Loucy (cell line): ENCODE measurements around the gene KPNA4.

Source experiments
- H2AFZ ChIP-seq: fragments of 200-600 bp; sonication (generic); 2 replicates; pipeline ENCODE4 v1.6.0; 2016; ENCODE audit warnings: antibody characterized with exemption, mild to moderate bottlenecking, low read length, moderate library complexity
- H3F3A ChIP-seq: fragments of 200-600 bp; 2 replicates; pipeline ENCODE4 v1.6.0; 2016; ENCODE audit warnings: antibody characterized with exemption, low read depth, mild to moderate bottlenecking
- H3K27me3 ChIP-seq: fragments of 200-600 bp; sonication (generic); 2 replicates; pipeline ENCODE4 v1.6.1; 2014; ENCODE audit warnings: low read length, mild to moderate bottlenecking; ENCODE audit not compliant: insufficient read depth, poor library complexity, severe bottlenecking
- H3K36me3 ChIP-seq: fragments of 200-600 bp; sonication (generic); 2 replicates; pipeline ENCODE4 v1.6.1; 2016; ENCODE audit warnings: low read length; ENCODE audit not compliant: insufficient read depth
- H3K4me1 ChIP-seq: fragments of 200-600 bp; sonication (generic); 2 replicates; pipeline ENCODE4 v1.5.1; 2014; ENCODE audit warnings: low read length, mild to moderate bottlenecking; ENCODE audit not compliant: insufficient read depth, poor library complexity, severe bottlenecking
- H3K4me2 ChIP-seq: fragments of 200-600 bp; sonication (generic); 2 replicates; pipeline ENCODE4 v1.6.0; 2014; ENCODE audit warnings: antibody characterized with exemption, low read length, low read depth, mild to moderate bottlenecking; ENCODE audit not compliant: poor library complexity, severe bottlenecking
- H3K4me3 ChIP-seq: fragments of 200-600 bp; sonication (generic); 2 replicates; pipeline ENCODE4 v1.5.1; 2014; ENCODE audit warnings: low read length, mild to moderate bottlenecking, mixed read lengths; ENCODE audit not compliant: poor library complexity, severe bottlenecking
- H3K79me2 ChIP-seq: fragments of 200-600 bp; sonication (generic); 2 replicates; pipeline ENCODE4 v1.6.1; 2014; ENCODE audit warnings: low read length; ENCODE audit not compliant: insufficient read depth
- H3K9ac ChIP-seq: fragments of 200-600 bp; sonication (generic); 2 replicates; pipeline ENCODE4 v1.6.0; 2014; ENCODE audit warnings: mild to moderate bottlenecking, low read depth, low read length, moderate library complexity; ENCODE audit not compliant: poor library complexity, severe bottlenecking
- H3K9me2 ChIP-seq: fragments of 200-600 bp; sonication (generic); replicated peaks from 2 replicates; pipeline ENCODE4 v1.6.1; 2016; ENCODE audit warnings: low read depth, low read length, mixed read lengths
- H3K9me3 ChIP-seq: fragments of 200-600 bp; sonication (generic); 2 replicates; pipeline ENCODE4 v1.6.1; 2014; ENCODE audit warnings: mild to moderate bottlenecking, antibody characterized with exemption, low read length, low read depth; ENCODE audit not compliant: insufficient read depth
- H4K20me1 ChIP-seq: fragments of 200-600 bp; sonication (generic); 2 replicates; pipeline ENCODE4 v1.6.0; 2014; ENCODE audit warnings: antibody characterized with exemption, low read length, mild to moderate bottlenecking; ENCODE audit not compliant: insufficient read depth, poor library complexity, severe bottlenecking
- CTCF ChIP-seq: fragments of 200-600 bp; sonication (generic); conservative IDR thresholded peaks from 2 replicates; pipeline ENCODE4 v1.5.1; 2014; ENCODE audit warnings: mild to moderate bottlenecking, antibody characterized with exemption, low read length
- EZH2phosphoT487 ChIP-seq: fragments of 200-600 bp; IDR thresholded peaks from 2 replicates; pipeline ENCODE4 v1.6.1; 2018; ENCODE audit warnings: antibody characterized with exemption, mild to moderate bottlenecking, moderate library complexity, borderline replicate concordance

Gene KPNA4

GRCh38 chr3:160446522-160447056 lies 118.8 kb downstream of the KPNA4 start:
- no peaks in the 10 kb centered on the region for H4K20me1 ChIP-seq
- H3F3A ChIP-seq: no peaks in the 10 kb centered on the region
- H2AFZ ChIP-seq: no peak overlapping the region
- no peak overlapping the region for H3K4me2 ChIP-seq
- TF ChIP-seq CTCF (no peak), EZH2phosphoT487 (no peak)
- H3K4me1 ChIP-seq: no peaks in the 10 kb centered on the region
- no peak overlapping the region for H3K9ac ChIP-seq
- no peaks in the 10 kb centered on the region for H3K9me2 ChIP-seq
- no peaks in the 10 kb centered on the region for H3K27me3 ChIP-seq
- H3K36me3 ChIP-seq: no peaks in the 10 kb centered on the region
- no peaks in the 10 kb centered on the region for H3K79me2 ChIP-seq
- no peaks in the 10 kb centered on the region for H3K9me3 ChIP-seq
- H3K4me3 ChIP-seq: no peak overlapping the region

GRCh38 chr3:160445854-160446253 lies 119.5 kb downstream of the KPNA4 start:
- no peaks in the 10 kb centered on the region for H3K9me2 ChIP-seq
- H3K9ac ChIP-seq: no peak overlapping the region
- H3F3A ChIP-seq: no peaks in the 10 kb centered on the region
- peaks cover 3% of the 10 kb centered on the region for H3K4me1 ChIP-seq
- H3K27me3 ChIP-seq: no peaks in the 10 kb centered on the region
- no peaks in the 10 kb centered on the region for H4K20me1 ChIP-seq
- no peak overlapping the region for H2AFZ ChIP-seq
- no peaks in the 10 kb centered on the region for H3K36me3 ChIP-seq
- no peak overlapping the region for H3K4me2 ChIP-seq
- no peaks in the 10 kb centered on the region for H3K79me2 ChIP-seq
- no peaks in the 10 kb centered on the region for H3K9me3 ChIP-seq
- H3K4me3 ChIP-seq: no peak overlapping the region
- TF ChIP-seq CTCF (no peak), EZH2phosphoT487 (no peak)
